Left lung (tissue), 10 donors: ENCODE measurements around the gene OR1S2. TPM values are rescaled to one million over a fixed set of nuclear protein-coding genes. Genes with fewer than 3 reads are reported as not detected.

Experiments used
- ATAC-seq: fragments of 200-7000 bp; cut with Tn5 transposase; one replicate; pipeline ENCODE4 v1.9.1; 2020; ENCODE audit warnings: moderate library complexity
- DNase-seq, 4 donors: peaks; one replicate each; pipeline ENCODE4 v3.0.0-alpha.2; 2013 to 2020
- H3K27ac ChIP-seq, 2 donors: fragments of 200-600 bp; sonication (generic) in 1 of 2; one replicate each; pipeline versions ENCODE4 v1.5.0 to v1.8.0; 2020 to 2021
- H3K27me3 ChIP-seq, 2 donors: fragments of 200-600 bp; sonication (generic) in 1 of 2; one replicate each; pipeline versions ENCODE4 v1.5.0 to v1.8.0; 2020 to 2021
- H3K36me3 ChIP-seq, 2 donors: fragments of 200-600 bp; sonication (generic) in 1 of 2; one replicate each; pipeline versions ENCODE4 v1.5.0 to v1.8.0; 2020 to 2021
- H3K4me1 ChIP-seq, 2 donors: fragments of 200-600 bp; one replicate each; pipeline ENCODE4 v1.8.0; 2021
- H3K4me3 ChIP-seq, 2 donors: fragments of 200-600 bp; sonication (generic) in 1 of 2; one replicate each; pipeline versions ENCODE4 v1.5.0 to v1.8.0; 2020 to 2021; ENCODE audit warnings: mild to moderate bottlenecking in 1 of 2
- H3K9me3 ChIP-seq, 2 donors: fragments of 200-600 bp; sonication (generic) in 1 of 2; one replicate each; pipeline versions ENCODE4 v1.5.0 to v1.8.0; 2020 to 2021
- CTCF ChIP-seq, 2 donors: fragments of 200-600 bp; sonication (generic) in 1 of 2; IDR thresholded peaks; one replicate each; pipeline versions ENCODE4 v1.5.0 to v1.8.0; 2021; ENCODE audit warnings: antibody characterized with exemption in 2 of 2
- intact Hi-C, 2 donors: fragments of 100-400 bp; cut with DNase I; formaldehyde crosslinking; loops; one replicate each; pipeline versions ENCODE4 v1.11.2 to v1.14.2; 2022
- polyA plus RNA-seq, 6 donors: library from polyadenylated mRNA; unstranded; fragments of 120-200 nt; gene quantifications; one replicate each; pipeline ENCODE4 v1.2.1, GENCODE V29; 2013; ENCODE audit not compliant: insufficient read length in 6 of 6
- total RNA-seq, 2 donors: library from RNA; stranded (reverse); fragmentation: NEBNext Ultra II Directional; extraction: Animal tissue kit (Norgen Biotek cat#: 25700); gene quantifications; one replicate each; pipeline ENCODE4 v1.2.1, GENCODE V29; 2021
- donor health status: DM: no; HTN: yes; CAD: no.
- donor health status: DM: no; HTN: no; CAD: no.

The OR1S2 gene
- total and polyA plus RNA-seq, 8 donors: not detected

GRCh38 chr11:58199271-58199670 lies 4.7 kb downstream of the OR1S2 start:
- Histone ChIP-seq H3K27ac (no peak overlapping the region), H3K27me3 (no peaks in the 10 kb centered on the region), H3K36me3 (no peaks in the 10 kb centered on the region), H3K4me3 (no peak overlapping the region), H3K9me3 (peaks cover 0 to 19% of the 10 kb centered on the region in 2 donors), H3K4me1 (no peaks in the 10 kb centered on the region)
- TF ChIP-seq CTCF (IDR thresholded peaks at IDR 0.05): no peak
- intact Hi-C loops: no loop called here
- DNase-seq (no peak), ATAC-seq (no peak)

GRCh38 chr11:58195939-58196338 lies 8.0 kb downstream of the OR1S2 start:
- Histone ChIP-seq H3K36me3 (no peaks in the 10 kb centered on the region), H3K9me3 (peaks cover 0 to 19% of the 10 kb centered on the region in 2 donors), H3K27me3 (no peaks in the 10 kb centered on the region), H3K4me1 (no peaks in the 10 kb centered on the region), H3K4me3 (no peak overlapping the region), H3K27ac (no peak overlapping the region)
- intact Hi-C loops: no loop called here
- no peak for TF ChIP-seq CTCF (IDR thresholded peaks at IDR 0.05)
- ATAC-seq: no peak
- DNase-seq: no peak

GRCh38 chr11:58193391-58193790 lies 10.6 kb downstream of the OR1S2 start:
- Histone ChIP-seq H3K36me3 (no peaks in the 10 kb centered on the region), H3K27me3 (no peaks in the 10 kb centered on the region), H3K9me3 (peaks cover 0 to 17% of the 10 kb centered on the region in 2 donors), H3K4me3 (no peak overlapping the region), H3K27ac (no peak overlapping the region), H3K4me1 (no peaks in the 10 kb centered on the region)
- no peak for TF ChIP-seq CTCF (IDR thresholded peaks at IDR 0.05)
- intact Hi-C loops: no loop called here
- ATAC-seq (no peak), DNase-seq (no peak)

- intact Hi-C loops: no loop called here
- ATAC-seq (no peak), DNase-seq (no peak)
- no peak overlapping the region for H3K4me3 ChIP-seq
- H3K4me1 ChIP-seq: no peaks in the 10 kb centered on the region
- H3K36me3 ChIP-seq: no peaks in the 10 kb centered on the region
- no peaks in the 10 kb centered on the region for H3K27me3 ChIP-seq
- no peak overlapping the region for H3K27ac ChIP-seq
- TF ChIP-seq CTCF (IDR thresholded peaks at IDR 0.05): no peak
- peaks cover 0 to 7% of the 10 kb centered on the region in 2 donors for H3K9me3 ChIP-seq
Measured at GRCh38 chr11:58192229-58192628, 11.7 kb downstream of the OR1S2 start.

GRCh38 chr11:58188770-58189169 lies 15.2 kb downstream of the OR1S2 start, which contains the start of gene OR9Q2:
OR9Q2 (plus strand) TSS chr11:58189070; CDS start chr11:58190491, 1,421 bp downstream.
- no peak for TF ChIP-seq CTCF (IDR thresholded peaks at IDR 0.05)
- ATAC-seq (no peak), DNase-seq (no peak)
- no peak within 1 kb of the TSS for H3K4me3 ChIP-seq
- no peaks in the 10 kb centered on the region for H3K9me3 ChIP-seq
- intact Hi-C loops: no loop called here
- H3K4me1 ChIP-seq: no peaks in the 10 kb centered on the region
- H3K36me3 ChIP-seq: no peaks in the 10 kb centered on the region
- no peaks in the 10 kb centered on the region for H3K27me3 ChIP-seq
- H3K27ac ChIP-seq: no peak within 1 kb of the TSS
